Cortex of kidney (tissue), 1 donor: ENCODE data around the gene PLEKHA5.
"Not testable (repeated sequence)": the region's sequence is repeated elsewhere in the genome, so short reads cannot be mapped to it uniquely, and the experiment has no call there.

Experiments
- DNase-seq: peaks from one replicate; lab custom pipeline; 2025; lab: John Stamatoyannopoulos, UW

PLEKHA5 gene

DNA sequence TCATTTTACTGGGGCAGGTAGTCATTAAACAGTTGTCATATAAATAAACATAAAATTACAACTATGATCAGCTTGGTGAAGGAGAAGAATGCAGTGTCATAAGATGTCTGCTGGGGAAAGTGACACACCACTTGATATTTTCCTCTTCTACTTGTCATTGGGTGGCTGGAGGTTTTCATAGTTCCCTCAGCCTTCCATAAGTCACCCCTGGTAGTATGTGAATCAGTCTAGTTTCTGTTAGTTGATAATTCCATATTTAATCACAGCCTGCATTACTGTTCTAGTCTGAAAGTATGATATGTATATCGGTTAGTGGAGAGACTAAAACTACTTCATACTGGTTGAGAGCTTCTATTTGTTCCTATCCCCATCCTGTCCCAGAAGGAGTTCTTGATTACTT, 38.2 kb downstream of the PLEKHA5 start:
- DNase-seq, result no peak

DNA sequence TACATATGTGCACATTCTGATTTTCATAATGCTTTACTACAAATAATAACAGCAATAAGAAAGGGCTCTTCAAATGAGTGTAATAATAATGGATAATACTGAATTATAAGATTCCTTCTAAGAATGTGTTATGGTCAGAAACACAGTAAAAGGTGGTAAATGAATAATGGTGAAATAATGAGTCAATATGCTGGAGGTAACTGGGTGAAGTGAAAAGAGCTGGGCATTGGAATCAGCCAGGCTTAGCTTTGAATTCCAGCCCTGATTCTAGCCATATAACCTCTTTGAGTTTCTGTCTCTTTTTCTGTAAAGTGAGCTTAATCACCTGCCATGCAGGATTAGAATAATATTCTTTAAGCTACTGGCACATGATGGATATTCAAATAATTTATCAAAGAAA, 39.1 kb downstream of the PLEKHA5 start:
- DNase-seq, result no peak

DNA sequence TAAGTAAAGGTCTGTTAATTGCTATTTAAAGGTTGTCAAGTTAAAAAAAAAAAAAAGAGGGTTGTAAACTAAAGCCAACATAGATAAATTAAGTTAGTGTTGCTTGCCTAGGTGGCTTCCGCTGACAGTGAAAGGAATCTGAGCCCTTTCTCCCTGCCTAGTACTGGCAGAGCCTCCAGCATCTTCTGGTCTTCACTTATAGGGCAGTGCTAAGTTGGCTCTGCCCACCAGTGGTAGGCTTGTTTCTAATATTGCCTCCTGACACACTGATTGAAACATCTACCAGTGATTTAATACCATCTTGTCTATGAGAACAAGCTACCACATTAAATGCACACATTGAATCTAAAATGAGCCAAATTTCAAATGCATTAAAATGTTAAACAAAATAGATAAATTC, 39.7 kb downstream of the PLEKHA5 start:
- DNase-seq, result no peak

DNA sequence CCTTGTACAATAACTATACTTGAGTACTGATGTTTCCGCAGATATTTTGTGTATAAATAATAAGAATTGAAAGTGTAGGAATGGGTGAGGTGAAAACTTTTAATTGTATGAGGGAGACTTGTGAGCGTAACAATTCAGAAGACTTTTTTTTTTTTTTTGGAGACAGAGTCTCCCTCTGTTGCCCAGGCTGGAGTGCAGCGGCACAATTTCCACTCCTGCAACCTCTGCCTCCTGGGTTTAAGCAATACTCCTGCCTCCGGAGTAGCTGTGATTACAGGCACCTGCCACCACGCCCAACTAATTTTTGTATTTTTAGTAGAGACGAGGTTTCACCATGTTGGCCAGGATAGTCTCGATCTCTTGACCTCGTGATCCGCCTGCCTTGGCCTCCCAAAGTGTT, 40.8 kb downstream of the PLEKHA5 start:
- not testable (repeated sequence) for DNase-seq

DNA sequence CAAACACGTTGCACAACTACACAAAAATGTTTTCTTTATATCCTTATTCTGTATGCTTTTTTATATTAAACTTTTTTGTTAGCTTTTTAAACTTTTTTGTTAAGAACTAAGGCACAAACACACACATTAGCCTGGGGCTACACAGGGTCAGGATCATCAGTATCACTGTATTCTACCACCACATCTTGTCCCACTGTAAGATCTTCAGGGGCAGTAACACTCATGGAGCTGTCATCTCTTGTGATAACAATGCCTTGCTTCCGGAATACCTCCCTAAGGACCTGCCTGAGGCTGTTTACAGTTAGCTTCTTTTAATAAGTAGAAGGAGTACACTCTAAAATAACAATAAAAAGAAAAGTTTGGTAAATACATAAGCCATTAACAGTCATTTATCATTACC, 42.2 kb downstream of the PLEKHA5 start:
- DNase-seq, result no peak

DNA sequence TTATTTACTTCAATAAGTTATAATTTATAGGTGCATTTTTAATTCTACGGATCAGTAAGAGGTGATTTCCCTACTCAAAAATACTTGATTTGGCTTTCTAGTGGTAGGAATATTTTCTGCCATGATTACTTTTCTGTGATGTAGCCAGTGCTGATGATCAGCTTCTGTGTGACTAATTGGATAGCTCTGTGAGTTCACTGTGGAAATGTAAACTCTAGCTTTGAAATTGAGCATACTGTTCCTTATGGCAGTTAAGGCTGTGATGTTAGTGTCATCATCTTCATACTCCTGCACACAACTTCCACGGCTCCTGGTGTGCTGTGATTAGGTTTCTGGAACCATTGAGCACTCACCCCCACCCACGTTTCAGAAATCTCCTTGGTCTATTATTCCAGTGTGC, 48.2 kb downstream of the PLEKHA5 start:
- DNase-seq, result no peak

DNA sequence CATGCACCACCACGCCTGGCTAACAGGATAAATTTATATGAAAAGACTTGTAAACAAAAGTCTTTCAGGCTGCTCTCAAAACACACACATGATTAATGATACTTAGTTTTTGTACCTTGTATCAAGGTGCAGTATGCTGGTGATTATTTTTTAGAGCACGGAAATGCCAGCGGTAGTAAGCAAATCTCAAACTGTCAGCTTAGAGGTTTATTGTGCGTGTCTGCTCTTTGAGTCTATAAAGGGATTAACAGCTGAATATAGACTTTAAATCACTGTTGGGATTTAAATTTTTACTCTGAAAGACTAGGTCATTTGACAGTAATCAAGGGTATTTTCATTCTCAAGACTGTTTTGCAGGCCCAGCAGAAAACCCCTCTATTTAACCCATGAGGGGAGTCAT, 50.5 kb downstream of the PLEKHA5 start:
- no peak for DNase-seq

DNA sequence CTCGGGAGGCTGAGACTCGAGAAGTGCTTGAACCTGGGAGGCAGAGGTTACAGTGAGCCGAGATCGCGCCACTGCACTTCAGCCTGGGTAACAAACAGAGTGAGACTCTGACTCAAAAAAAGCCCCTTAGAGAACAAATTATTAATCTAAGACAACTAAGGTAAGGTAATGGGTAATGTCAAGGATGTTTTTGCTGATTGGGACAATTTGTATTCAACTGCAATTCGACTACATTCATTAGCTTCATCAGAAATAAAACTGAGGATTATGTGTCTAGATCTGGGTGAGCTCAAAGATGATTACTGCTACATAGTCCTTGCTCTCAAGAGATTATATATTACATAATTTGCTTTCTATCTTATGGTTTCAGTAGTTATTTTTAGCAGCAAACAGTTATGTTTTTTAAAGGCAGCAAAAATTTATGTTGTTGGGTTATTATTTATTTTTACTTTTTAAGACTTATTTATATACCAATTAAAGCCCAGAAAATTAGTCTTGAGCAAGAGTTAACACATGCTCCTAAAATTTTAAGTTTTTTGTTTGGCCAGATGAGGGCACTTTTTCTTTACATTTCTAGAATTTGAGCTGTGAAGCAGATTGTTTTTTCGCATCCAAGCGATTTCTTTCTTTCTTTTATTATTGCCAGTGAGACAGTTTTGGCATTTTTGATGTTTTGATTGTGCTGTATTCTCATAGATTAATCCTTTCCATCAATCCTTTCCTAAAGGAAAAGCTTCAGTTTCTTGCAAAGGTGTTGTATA, 52.3 kb downstream of the PLEKHA5 start:
- no peak for DNase-seq

DNA sequence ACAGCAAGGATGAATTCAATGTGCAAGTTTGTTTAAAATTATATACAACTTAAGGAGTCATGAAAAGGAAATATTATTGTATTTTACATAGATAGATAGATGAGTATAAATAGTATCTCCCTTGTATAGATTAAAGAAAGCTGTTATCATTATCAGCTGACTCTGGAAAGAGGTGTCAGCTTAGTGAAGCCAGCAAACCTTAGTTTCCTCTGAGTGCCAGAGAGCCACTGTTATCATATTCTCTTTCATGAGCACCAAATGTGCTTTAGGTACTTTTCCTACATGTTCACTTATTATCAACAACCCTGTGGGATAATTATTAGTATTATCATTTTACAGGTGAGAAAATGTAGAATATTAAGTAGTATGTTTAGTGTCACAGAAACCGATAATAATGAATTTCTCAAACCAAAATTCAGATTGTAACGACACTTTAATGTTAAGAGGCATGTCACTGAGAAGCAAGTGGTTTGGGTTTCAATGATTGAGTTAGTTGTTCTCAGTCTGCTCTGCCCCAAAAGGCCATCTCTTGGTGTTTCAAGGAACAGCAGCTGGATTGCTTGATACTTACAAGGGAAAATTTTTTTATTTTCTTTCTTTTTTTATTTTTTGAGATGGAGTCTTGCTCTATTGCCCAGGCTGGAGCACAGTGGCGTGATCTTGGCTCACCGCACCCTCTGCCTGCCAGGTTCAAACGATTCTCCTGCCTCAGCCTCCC, 53.7 kb downstream of the PLEKHA5 start:
- no peak for DNase-seq

DNA sequence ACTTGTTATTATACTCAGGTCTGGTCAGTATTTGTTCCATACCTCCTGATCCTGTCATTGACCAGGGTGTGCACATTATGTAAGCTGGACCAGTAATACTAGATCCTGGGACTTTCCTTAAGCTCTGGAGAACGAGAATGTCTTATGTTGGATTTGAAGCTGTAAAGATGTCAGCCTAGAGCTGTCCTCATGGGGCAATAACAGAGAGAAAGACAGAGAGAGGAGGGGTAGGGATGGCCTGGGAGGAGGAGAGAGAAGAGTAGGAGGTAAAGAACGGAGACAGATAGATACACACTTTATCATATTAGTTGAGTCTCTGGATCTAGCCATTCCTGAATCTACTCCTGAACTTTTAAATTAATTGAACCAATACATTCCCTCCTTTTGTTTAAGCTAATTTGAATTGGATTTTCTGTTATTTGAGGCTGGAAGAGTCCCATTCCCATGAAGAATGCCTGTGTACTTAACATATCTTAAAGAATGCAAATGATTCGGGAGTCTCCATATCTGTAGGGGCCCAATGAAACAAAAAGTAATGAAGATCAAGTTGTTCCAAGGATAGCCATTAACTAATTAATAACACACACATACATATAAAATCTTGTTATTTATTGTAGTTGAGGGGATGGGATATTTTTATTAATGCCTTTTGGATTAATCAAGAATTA, 55.9 kb downstream of the PLEKHA5 start:
- DNase-seq, result no peak

DNA sequence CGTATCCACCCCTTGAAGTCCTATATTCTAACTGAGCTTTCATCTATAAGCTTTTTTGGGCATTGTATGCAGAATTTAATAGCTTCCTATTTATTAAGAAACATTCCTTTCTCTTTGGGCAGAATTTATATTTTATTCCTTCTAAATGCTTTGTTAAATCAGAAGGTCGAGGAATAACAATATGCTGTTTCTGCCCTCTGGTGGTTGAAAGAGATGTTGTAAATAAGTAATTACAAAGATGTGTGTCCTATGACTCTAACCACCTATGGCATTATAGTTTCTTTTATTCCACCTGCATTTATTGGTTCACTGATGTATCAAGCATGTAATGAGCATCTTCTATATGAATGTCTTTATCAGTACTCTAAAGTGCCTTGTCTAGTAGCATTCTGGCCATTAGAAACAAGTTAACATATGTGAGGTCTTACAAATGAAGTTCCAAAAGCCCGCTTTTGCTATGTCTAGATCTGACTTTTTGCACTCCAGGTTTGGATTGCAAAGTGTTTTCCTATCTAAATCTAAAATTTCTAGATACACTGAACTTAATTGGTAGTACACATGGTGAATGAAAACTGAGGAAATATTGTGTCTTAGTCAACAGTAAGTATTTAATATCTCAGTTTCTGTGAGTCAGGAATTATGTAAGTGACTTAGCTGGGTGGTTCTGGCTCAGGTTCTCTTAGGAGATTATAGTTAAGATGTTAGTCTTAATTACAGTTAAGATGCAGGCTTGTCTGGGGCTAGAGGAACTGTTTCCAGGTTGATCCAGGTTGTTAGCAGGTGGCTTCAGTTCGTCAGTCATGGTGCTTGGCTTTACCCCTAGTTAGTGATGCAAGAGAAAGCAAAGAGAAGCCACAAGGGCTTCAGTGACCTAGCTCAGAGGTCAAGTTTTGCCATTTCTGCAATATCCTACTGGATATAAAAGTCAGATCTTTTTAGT, 57.5 kb downstream of the PLEKHA5 start:
- no peak for DNase-seq

DNA sequence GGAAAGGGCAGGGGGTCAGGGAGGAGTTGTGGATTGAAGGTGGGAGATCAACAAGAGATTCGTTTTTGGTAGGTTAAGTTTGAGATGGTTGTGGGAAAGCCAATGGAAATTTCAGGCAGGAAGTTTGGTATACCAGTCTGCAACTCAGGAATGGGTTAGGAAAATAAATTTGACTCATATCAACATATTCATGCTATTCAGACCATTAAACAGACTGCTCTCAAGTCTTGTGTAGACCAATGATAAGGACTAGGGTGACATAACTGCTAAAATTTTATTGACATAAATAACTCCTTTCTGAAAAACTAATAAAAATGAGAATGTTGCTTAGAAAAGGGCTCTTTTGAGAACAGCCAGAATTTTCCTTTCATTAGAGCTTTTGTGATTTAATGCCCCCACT, 60.0 kb downstream of the PLEKHA5 start:
- no peak for DNase-seq

DNA sequence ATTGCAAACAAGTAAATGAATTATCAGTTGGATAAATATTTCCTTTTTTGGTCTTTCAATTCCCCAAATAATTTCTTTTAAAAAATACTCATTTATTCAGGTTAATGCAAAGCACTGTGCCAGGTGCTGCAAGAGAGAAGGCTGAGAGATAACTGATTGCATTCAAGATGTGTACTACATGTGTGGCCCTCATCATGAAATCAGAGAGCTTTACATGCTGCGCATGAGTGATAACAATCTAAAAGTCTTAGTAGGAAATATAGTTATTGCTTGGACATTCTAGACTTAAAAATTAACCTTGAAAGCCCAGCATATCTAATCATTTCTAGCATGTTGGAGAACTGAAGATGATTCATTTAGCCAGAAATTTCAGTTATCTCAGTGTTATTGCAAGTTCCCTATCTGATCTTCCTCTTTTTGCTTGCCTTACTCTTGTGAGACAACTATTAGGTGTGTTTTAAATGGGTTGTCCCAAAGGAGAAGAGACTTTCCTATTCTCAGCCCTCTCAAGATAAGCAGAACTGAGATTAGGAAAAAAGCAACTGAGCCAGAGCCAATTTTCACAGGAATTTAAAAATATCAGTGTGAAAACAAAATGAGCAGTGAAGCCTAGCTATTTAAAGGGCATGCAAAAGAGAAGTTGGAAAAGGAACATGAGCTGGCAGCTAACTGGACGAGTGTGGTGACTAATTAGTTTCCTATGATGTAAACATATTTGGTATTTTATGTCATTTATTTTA, 60.9 kb downstream of the PLEKHA5 start:
- no peak for DNase-seq

DNA sequence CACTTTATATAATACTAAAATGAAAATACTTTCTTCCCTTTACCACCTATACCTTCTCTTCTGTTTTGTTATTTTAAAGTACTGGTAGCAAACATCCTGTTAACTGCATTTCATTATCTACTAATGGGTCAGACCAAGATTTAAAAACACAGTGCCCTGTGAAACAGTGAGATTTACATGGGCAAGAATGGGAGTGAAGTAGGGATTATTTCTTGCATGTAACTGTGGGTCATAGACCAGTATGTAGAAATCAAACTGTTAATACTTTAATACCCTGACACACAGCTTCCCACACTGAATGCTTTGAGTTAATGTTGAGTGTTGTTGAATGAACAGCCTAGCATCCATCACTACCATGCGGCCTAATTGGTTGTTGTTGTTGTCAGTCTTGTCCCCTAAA, 61.6 kb downstream of the PLEKHA5 start:
- no peak for DNase-seq

DNA sequence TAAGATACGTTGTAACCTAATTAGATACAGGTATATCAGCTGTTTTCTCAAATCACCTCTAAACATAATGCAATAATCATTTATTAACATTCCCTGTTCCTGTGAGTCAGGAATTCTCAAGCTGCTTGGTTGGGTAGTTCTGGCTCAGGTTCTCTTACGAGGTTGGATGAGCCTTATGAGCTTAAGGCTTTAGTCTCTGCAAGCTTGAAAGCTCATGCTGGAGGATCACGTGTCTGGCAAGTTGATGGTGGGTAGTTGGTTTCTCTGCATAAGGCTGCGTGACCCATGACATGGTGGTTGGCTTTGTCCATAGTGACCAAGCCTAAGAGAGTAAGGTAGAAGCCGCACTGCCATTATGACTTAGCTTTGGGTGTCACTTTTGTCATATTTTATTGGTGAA, 62.0 kb downstream of the PLEKHA5 start:
- no peak for DNase-seq

DNA sequence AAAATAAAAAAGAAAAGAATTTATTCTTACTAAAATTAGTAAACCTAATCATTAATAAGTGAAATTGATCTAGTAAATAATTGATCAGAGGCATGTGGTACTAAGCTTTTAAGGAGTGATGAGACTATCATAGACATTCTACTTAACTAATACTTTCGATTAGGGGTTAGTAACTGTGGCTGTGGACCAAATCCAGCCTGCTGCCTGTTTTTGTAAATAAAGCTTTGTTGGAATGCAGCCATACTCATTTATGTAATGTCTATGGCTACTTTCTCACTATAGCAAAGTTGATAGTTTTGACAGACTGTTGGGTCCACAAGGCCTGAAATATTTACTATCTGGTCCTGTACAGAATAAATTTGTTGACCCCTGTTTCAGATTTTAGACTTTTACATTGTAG, 63.2 kb downstream of the PLEKHA5 start:
- DNase-seq, result no peak

DNA sequence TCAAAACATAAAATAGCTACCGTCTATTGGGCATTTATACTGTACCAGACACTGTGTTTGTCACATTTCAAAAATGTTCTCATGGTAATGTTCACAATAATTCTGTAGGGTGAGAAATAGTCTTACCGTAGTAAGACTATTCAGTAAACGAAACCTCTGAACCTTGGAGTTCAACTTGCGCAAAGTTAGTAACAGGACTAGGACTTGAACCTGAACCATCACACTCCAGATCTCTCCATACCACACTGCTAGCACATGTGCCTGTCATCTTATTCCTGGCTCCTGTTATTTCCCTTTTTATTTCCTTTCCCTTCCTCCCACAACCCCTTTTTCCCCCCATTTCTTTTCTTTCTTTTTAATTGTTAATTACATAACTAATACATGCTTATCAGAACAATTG, 65.4 kb downstream of the PLEKHA5 start:
- DNase-seq, result no peak

DNA sequence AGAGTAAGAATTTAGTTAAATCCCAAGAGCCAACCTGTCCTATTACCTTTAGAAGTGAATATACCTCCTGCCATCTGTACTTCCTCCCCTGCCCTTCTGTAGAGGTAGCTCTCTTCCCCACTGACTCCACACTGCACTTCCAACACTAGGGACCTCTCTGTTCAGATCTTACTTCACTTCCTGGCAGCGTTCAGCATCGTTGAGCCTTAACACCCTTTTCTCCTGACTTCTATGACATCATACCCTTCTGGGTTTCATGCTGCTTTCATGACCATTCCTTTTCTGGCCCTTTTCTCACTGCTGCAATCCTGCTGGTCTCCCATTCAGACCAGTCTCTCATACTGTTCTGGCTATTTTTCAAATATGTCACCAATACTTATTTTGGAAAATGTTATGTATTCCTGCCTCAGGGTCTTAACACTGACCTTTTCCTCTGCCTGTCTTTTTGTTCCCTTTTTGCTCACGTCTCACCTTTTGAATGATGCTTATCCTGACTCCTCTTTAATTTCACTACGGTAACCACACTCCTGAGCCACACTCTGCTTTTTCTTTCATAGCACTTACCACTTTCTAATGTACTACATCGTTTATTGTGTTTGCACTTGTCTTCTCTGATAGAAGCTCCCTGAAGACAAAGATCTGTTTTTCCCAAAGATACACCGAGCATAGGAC, 67.6 kb downstream of the PLEKHA5 start:
- no peak for DNase-seq

DNA sequence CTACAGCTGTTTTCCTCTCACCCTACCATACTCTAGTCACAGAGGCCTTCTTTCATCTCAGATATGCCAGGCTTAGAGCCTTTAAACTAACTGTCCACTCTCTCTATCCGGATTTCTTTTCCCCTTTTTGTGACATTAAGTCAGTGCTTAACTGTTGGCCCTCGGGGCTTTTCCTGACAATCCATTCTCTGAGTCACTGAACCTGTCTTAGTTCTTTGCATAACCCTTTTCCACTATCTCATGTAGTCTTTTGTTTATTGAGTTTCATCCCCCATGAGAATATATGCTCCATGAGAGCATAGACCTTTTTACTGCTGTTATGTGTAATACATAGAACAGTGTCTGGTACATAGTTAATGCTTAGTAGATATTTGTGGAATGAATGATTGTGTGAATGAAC, 68.7 kb downstream of the PLEKHA5 start:
- DNase-seq, result no peak

DNA sequence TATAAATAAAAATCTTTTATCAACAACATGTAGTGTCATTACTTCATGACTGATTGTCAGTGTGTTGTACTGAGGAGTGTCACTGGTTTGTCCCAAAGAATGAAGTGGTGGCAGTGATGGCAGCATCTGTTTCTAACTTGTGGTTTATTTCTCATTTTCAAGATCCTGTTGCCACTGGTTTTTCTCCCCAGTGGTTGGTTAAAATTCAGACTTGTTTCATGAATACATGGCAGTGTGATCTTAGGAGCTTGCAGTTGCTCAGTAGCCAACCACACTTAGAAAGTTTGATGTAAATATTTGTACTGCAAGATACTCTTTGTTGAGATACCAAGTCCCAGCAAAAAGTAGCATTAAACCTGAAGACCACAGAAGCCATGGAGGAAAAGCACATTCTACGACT, 69.8 kb downstream of the PLEKHA5 start:
- no peak for DNase-seq

DNA sequence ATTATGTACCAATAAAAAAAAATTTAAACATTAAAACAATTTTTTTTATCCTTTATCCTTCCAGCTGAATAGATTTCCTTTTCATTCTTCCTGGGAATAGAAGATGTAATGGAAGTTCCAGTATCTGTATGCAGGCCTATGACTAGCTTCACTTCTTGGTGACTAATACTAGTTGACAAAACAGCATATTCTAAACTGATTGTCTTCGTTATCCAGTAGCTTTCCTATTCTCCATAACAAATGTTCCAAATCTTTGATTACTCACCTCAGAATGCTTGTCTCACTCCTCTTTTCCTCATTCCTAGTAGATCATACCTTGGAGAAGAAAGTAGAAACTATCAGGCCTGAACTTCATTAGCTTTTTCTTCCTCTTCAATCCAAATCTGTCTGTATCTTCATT, 70.7 kb downstream of the PLEKHA5 start:
- DNase-seq, result no peak
